K562 (cell line): ENCODE data around the gene SDSL.

Source experiments
- CTCF ChIP-seq, 3 experiments: IDR thresholded peaks in 2 of 3; conservative IDR thresholded peaks in 1 of 3; 2 replicates each; pipeline ENCODE4 v1.5.1; 2011 to 2012; ENCODE audit warnings: low read length in 3 of 3, mild to moderate bottlenecking in 3 of 3, control low read depth in 2 of 3, improper control_type of control experiment in 1 of 3, inconsistent platforms in 1 of 3, low read depth in 1 of 3, mixed read lengths in 1 of 3, moderate library complexity in 1 of 3; ENCODE audit not compliant: insufficient read depth in 2 of 3
- EZH2 ChIP-seq: IDR thresholded peaks from 2 replicates; pipeline ENCODE4 v1.6.1; 2012; ENCODE audit warnings: low read depth, mild to moderate bottlenecking, inconsistent platforms, low read length, borderline replicate concordance
- MED1 ChIP-seq: sonication (generic); formaldehyde crosslinking; IDR thresholded peaks from 2 replicates; pipeline ENCODE4 v1.8.1; 2023; ENCODE audit warnings: missing genetic modification reagents, borderline replicate concordance
- ZBTB1 ChIP-seq: sonication (generic); formaldehyde crosslinking; IDR thresholded peaks from 2 replicates; pipeline ENCODE4 v1.8.1; 2023; ENCODE audit warnings: missing genetic modification reagents, low read depth, mild to moderate bottlenecking, borderline replicate concordance

GRCh38 chr12:113405694-113406093 lies 16.5 kb upstream of the SDSL start:
- no peak for TF ChIP-seq EZH2
- no peak for TF ChIP-seq ZBTB1 (CRISPR knock-in tag)
- TF ChIP-seq CTCF (IDR thresholded peaks at IDR 0.05 in 2 of 3, conservative IDR thresholded peaks at IDR 0.05 in 1 of 3; ENCODE audit: insufficient read depth in 2 of 3, low read depth in 1 of 3, low read length in 3 of 3), result no peak
- TF ChIP-seq MED1 (CRISPR knock-in tag), result no peak
